ENCODE measurements around the gene DRD1. TPM values are rescaled to one million over a fixed set of nuclear protein-coding genes. Genes with fewer than 3 reads are reported as not detected.
"Not testable (repeated sequence)": the region's sequence is repeated elsewhere in the genome, so short reads cannot be mapped to it uniquely, and the experiment has no call there.

Gene DRD1
- polyA plus RNA-seq, 1 experiment = not detected

GRCh38 chr5:175436359-175436758, 7.6 kb downstream of the DRD1 start:
- no peak for DNase-seq (ENCODE audit: low read depth)
- TF ChIP-seq CTCF (IDR thresholded peaks at IDR 0.05; ENCODE audit: insufficient read depth, low read depth, low read length) = no peak
- no peaks in the 10 kb centered on the region for H3K36me3 ChIP-seq (ENCODE audit: control insufficient read depth, insufficient read depth, low read length)
- ChIA-PET POLR2A (no interaction called here), CTCF (no interaction called here)
- H3K4me3 ChIP-seq (ENCODE audit: low read depth, low read length) = no peak overlapping the region
- H3K27me3 ChIP-seq (ENCODE audit: control insufficient read depth, insufficient read depth, low read length) = no peaks in the 10 kb centered on the region

GRCh38 chr5:175434800-175435199, 9.2 kb downstream of the DRD1 start:
- Histone ChIP-seq H3K27me3 (ENCODE audit: control insufficient read depth, insufficient read depth, low read length) (no peaks in the 10 kb centered on the region), H3K4me3 (ENCODE audit: low read depth, low read length) (no peak overlapping the region), H3K36me3 (ENCODE audit: control insufficient read depth, insufficient read depth, low read length) (no peaks in the 10 kb centered on the region)
- TF ChIP-seq CTCF (IDR thresholded peaks at IDR 0.05; ENCODE audit: insufficient read depth, low read depth, low read length) = no peak
- ChIA-PET CTCF (no interaction called here), POLR2A (no interaction called here)
- DNase-seq (ENCODE audit: low read depth) = no peak

GRCh38 chr5:175427762-175428161, 16.2 kb downstream of the DRD1 start:
- ChIA-PET CTCF (no interaction called here), POLR2A (no interaction called here)
- no peak for TF ChIP-seq CTCF (IDR thresholded peaks at IDR 0.05; ENCODE audit: insufficient read depth, low read depth, low read length)
- DNase-seq (ENCODE audit: low read depth) = no peak
- Histone ChIP-seq H3K27me3 (ENCODE audit: control insufficient read depth, insufficient read depth, low read length) (no peaks in the 10 kb centered on the region), H3K36me3 (ENCODE audit: control insufficient read depth, insufficient read depth, low read length) (no peaks in the 10 kb centered on the region), H3K4me3 (ENCODE audit: low read depth, low read length) (no peak overlapping the region)

GRCh38 chr5:175424594-175424993, 19.4 kb downstream of the DRD1 start:
- CTCF ChIA-PET; H3K27me3 ChIP-seq (ENCODE audit: control insufficient read depth, insufficient read depth, low read length); H3K4me3 ChIP-seq (ENCODE audit: low read depth, low read length); DNase-seq (ENCODE audit: low read depth); POLR2A ChIA-PET; H3K36me3 ChIP-seq (ENCODE audit: control insufficient read depth, insufficient read depth, low read length): not testable (repeated sequence)

GRCh38 chr5:175422058-175422457, 21.9 kb downstream of the DRD1 start:
- no peaks in the 10 kb centered on the region for H3K27me3 ChIP-seq (ENCODE audit: control insufficient read depth, insufficient read depth, low read length)
- no peaks in the 10 kb centered on the region for H3K36me3 ChIP-seq (ENCODE audit: control insufficient read depth, insufficient read depth, low read length)
- ChIA-PET POLR2A (no interaction called here), CTCF (no interaction called here)
- no peak for DNase-seq (ENCODE audit: low read depth)
- no peak overlapping the region for H3K4me3 ChIP-seq (ENCODE audit: low read depth, low read length)
- no peak for TF ChIP-seq CTCF (IDR thresholded peaks at IDR 0.05; ENCODE audit: insufficient read depth, low read depth, low read length)

GRCh38 chr5:175420383-175420782, 23.6 kb downstream of the DRD1 start:
- DNase-seq (ENCODE audit: low read depth) = no peak
- Histone ChIP-seq H3K36me3 (ENCODE audit: control insufficient read depth, insufficient read depth, low read length) (no peaks in the 10 kb centered on the region), H3K4me3 (ENCODE audit: low read depth, low read length) (no peak overlapping the region), H3K27me3 (ENCODE audit: control insufficient read depth, insufficient read depth, low read length) (no peaks in the 10 kb centered on the region)
- no peak for TF ChIP-seq CTCF (IDR thresholded peaks at IDR 0.05; ENCODE audit: insufficient read depth, low read depth, low read length)
- POLR2A ChIA-PET = no interaction called here
- CTCF ChIA-PET = no interaction called here
